ENCODE results near the gene GPRC5C.

GPRC5C gene

GRCh38 chr17:74433421-74434121 lies 1.7 kb downstream of the GPRC5C start:
- DNase-seq, result no peak

GRCh38 chr17:74435775-74436359 lies 4.0 kb downstream of the GPRC5C start:
- DNase-seq, result no peak

GRCh38 chr17:74437702-74438101 lies 5.8 kb downstream of the GPRC5C start:
- DNase-seq, result no peak

GRCh38 chr17:74439691-74440567 lies 8.0 kb downstream of the GPRC5C start:
- no peak for DNase-seq

- DNase-seq, result no peak
Observed at GRCh38 chr17:74441537-74441936, 9.6 kb downstream of the GPRC5C start.

- DNase-seq, result no peak
Observed at GRCh38 chr17:74442291-74442669, 10.4 kb downstream of the GPRC5C start.

GRCh38 chr17:74442670-74443515 lies 11.0 kb downstream of the GPRC5C start:
- no peak for DNase-seq

- no peak for DNase-seq
Observed at GRCh38 chr17:74443516-74444296, 11.8 kb downstream of the GPRC5C start.

- no peak for DNase-seq
Observed at GRCh38 chr17:74444406-74444805, 12.5 kb downstream of the GPRC5C start.

GRCh38 chr17:74445158-74445557 lies 13.3 kb downstream of the GPRC5C start:
- no peak for DNase-seq

- DNase-seq, result no peak
Observed at GRCh38 chr17:74446551-74447500, 14.9 kb downstream of the GPRC5C start.

GRCh38 chr17:74447628-74448159 lies 15.8 kb downstream of the GPRC5C start:
- DNase-seq, result no peak

GRCh38 chr17:74448756-74449155 lies 16.9 kb downstream of the GPRC5C start:
- DNase-seq, result no peak

GRCh38 chr17:74449306-74449705 lies 17.4 kb downstream of the GPRC5C start:
- DNase-seq, result no peak

- DNase-seq, result no peak
Observed at GRCh38 chr17:74449773-74450172, 17.9 kb downstream of the GPRC5C start.

GRCh38 chr17:74450231-74450630 lies 18.3 kb downstream of the GPRC5C start:
- DNase-seq, result no peak

- DNase-seq, result no peak
Observed at GRCh38 chr17:74450925-74451403, 19.1 kb downstream of the GPRC5C start.

GRCh38 chr17:74451557-74451956 lies 19.7 kb downstream of the GPRC5C start:
- no peak for DNase-seq

GRCh38 chr17:74452033-74452840 lies 20.3 kb downstream of the GPRC5C start:
- DNase-seq, result no peak
